ENCODE data around the gene ART4. TPM values are rescaled to one million over a fixed set of nuclear protein-coding genes. Genes with fewer than 3 reads are reported as not detected.
A peak's percentile ranks its signal among the peaks of the same experiment; 100 is the strongest.

The ART4 gene
- total RNA-seq, 2 experiments from 2014 or later: not detected

GRCh38 chr12:14802247-14802646 is 41.1 kb downstream of the ART4 start:
- no peaks in the 10 kb centered on the region for H3K9me3 ChIP-seq (ENCODE audit: control insufficient read depth in 1 of 2, insufficient read depth in 1 of 2, low read length in 2 of 2)
- Mint-ChIP-seq H3K36me3 (ENCODE audit: low read depth) (peaks cover 32% of the 10 kb centered on the region), H3K27ac (no peak overlapping the region), H3K9me3 (no peaks in the 10 kb centered on the region), H3K4me3 (no peak overlapping the region), H3K4me1 (ENCODE audit: low read depth) (peaks cover 23% of the 10 kb centered on the region), H3K27me3 (no peaks in the 10 kb centered on the region)
- CTCF ChIA-PET: interaction anchor here (1.0 to 1.9 kb wide), 4 partner anchors 27 to 194 kb away, joined by 3 to 8 read pairs (median 4); no protein-coding TSS in a partner anchor
- H3K27me3 ChIP-seq (ENCODE audit: control insufficient read depth in 1 of 2, insufficient read depth in 2 of 2, low read length in 2 of 2): no peaks in the 10 kb centered on the region
- peak overlapping the region; percentile 89 for H3K4me3 ChIP-seq (ENCODE audit: low read length)
- H3K4me1 ChIP-seq (ENCODE audit: insufficient read depth, low read length): peaks cover 7% of the 10 kb centered on the region
- ATAC-seq (ENCODE audit: poor library complexity) (no peak), DNase-seq (peak in 1 of 14 experiments; percentile 15)
- intact Hi-C loops (cut with DNase I, micrococcal nuclease): loop anchor here (2.0 to 10.0 kb wide), 5 partner anchors 25 to 1083 kb away; partner anchors contain the start of genes ARHGDIB (in 2 of the 2) and STRAP (in 1 of the 2)
- H3K36me3 ChIP-seq (ENCODE audit: insufficient read depth, low read length): peaks cover 26% of the 10 kb centered on the region
- peak overlapping the region in 1 of 2 donors; percentile 96 for H3K27ac ChIP-seq (ENCODE audit: low read depth in 1 of 2, low read length in 2 of 2)
- TF ChIP-seq, protein P1, sequence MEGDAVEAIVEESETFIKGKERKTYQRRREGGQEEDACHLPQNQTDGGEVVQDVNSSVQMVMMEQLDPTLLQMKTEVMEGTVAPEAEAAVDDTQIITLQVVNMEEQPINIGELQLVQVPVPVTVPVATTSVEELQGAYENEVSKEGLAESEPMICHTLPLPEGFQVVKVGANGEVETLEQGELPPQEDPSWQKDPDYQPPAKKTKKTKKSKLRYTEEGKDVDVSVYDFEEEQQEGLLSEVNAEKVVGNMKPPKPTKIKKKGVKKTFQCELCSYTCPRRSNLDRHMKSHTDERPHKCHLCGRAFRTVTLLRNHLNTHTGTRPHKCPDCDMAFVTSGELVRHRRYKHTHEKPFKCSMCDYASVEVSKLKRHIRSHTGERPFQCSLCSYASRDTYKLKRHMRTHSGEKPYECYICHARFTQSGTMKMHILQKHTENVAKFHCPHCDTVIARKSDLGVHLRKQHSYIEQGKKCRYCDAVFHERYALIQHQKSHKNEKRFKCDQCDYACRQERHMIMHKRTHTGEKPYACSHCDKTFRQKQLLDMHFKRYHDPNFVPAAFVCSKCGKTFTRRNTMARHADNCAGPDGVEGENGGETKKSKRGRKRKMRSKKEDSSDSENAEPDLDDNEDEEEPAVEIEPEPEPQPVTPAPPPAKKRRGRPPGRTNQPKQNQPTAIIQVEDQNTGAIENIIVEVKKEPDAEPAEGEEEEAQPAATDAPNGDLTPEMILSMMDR (IDR thresholded peaks at IDR 0.05): no peak
- POLR2A ChIA-PET: interaction anchor here (0.6 to 9.9 kb wide), 10 partner anchors 9 to 1109 kb away, joined by 3 to 375 read pairs (median 4); partner anchors contain the start of genes ATF7IP and DERA

DNA sequence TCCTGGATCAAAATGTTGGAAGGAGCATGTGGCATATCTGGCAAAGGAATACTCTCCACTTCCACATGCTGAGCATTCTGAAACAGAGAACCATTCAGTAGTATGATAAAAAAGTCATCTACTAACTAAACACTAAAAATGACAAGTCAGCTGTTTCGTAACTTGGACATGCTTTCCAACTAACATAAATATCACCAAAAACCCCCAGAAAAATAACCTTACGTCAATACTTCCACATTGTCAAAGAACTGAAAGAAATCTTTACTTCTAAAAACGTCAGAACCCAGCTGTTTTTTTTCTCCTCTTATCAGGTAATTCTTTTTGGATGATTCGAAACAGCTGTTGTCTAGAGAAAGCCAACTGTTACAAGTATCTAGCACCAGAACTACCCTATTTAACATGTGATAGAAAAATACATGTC is 48.3 kb downstream of the ART4 start:
- TF ChIP-seq, protein P1 (IDR thresholded peaks at IDR 0.05): no peak
- intact Hi-C loops (cut with DNase I, micrococcal nuclease): no loop called here
- DNase-seq: no peak
- H3K36me3 Mint-ChIP-seq (ENCODE audit: low read depth): peaks cover 95% of the 10 kb centered on the region
- H3K27ac ChIP-seq (ENCODE audit: low read depth in 1 of 2, low read length in 2 of 2): no peak overlapping the region
- ChIA-PET POLR2A (interaction anchor here (1.5 kb wide), 1 partner anchor 24 kb away, joined by 5 read pairs; a partner anchor contains a TSS), CTCF (interaction anchor here (0.6 kb wide), 1 partner anchor 201 kb away, joined by 3 read pairs; no protein-coding TSS in a partner anchor)
- peaks cover 90% of the 10 kb centered on the region for H3K36me3 ChIP-seq (ENCODE audit: insufficient read depth, low read length)
- no peak overlapping the region for H3K4me3 Mint-ChIP-seq
- H3K4me1 Mint-ChIP-seq (ENCODE audit: low read depth): peaks cover 13% of the 10 kb centered on the region
- no peaks in the 10 kb centered on the region for H3K9me3 ChIP-seq (ENCODE audit: control insufficient read depth in 1 of 2, insufficient read depth in 1 of 2, low read length in 2 of 2)
- no peaks in the 10 kb centered on the region for H3K9me3 Mint-ChIP-seq
- no peak for ATAC-seq (ENCODE audit: poor library complexity)
- no peaks in the 10 kb centered on the region for H3K4me1 ChIP-seq (ENCODE audit: insufficient read depth, low read length)
- H3K4me3 ChIP-seq (ENCODE audit: low read length): no peak overlapping the region
- H3K27me3 Mint-ChIP-seq: no peaks in the 10 kb centered on the region
- no peak overlapping the region for H3K27ac Mint-ChIP-seq
- H3K27me3 ChIP-seq (ENCODE audit: control insufficient read depth in 1 of 2, insufficient read depth in 2 of 2, low read length in 2 of 2): no peaks in the 10 kb centered on the region

DNA sequence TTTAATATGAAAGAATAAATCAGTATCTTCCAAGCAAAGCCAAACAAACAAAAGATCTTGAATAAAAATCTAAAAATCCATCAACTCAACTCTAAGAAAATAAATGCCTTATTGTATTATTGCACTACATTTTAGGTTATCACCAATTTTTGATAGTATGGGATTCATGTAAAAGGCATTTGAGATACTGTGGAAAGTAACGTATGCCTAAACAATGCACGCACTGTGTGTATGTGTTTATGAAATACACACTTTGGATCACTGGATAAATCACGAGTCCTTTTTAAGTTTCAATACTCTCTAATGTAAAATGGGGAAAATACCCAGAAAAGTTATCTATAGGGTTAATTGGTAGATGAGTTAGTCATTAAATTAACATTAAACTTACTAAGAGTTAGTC is 57.8 kb downstream of the ART4 start:
- Mint-ChIP-seq H3K27ac (no peak overlapping the region), H3K4me3 (no peak overlapping the region), H3K4me1 (ENCODE audit: low read depth) (no peaks in the 10 kb centered on the region), H3K36me3 (ENCODE audit: low read depth) (peaks cover 59% of the 10 kb centered on the region), H3K9me3 (no peaks in the 10 kb centered on the region), H3K27me3 (no peaks in the 10 kb centered on the region)
- ATAC-seq (ENCODE audit: poor library complexity): no peak
- CTCF ChIA-PET: no interaction called here
- no peak overlapping the region for H3K27ac ChIP-seq (ENCODE audit: low read depth in 1 of 2, low read length in 2 of 2)
- POLR2A ChIA-PET: interaction anchor here (8.0 kb wide), 1 partner anchor 14 kb away, joined by 114 read pairs; a partner anchor contains a TSS
- no peaks in the 10 kb centered on the region for H3K27me3 ChIP-seq (ENCODE audit: control insufficient read depth in 1 of 2, insufficient read depth in 2 of 2, low read length in 2 of 2)
- TF ChIP-seq, protein P1 (IDR thresholded peaks at IDR 0.05): no peak
- intact Hi-C loops (cut with DNase I, micrococcal nuclease): no loop called here
- no peaks in the 10 kb centered on the region for H3K9me3 ChIP-seq (ENCODE audit: control insufficient read depth in 1 of 2, insufficient read depth in 1 of 2, low read length in 2 of 2)
- H3K4me1 ChIP-seq (ENCODE audit: insufficient read depth, low read length): no peaks in the 10 kb centered on the region
- no peak overlapping the region for H3K4me3 ChIP-seq (ENCODE audit: low read length)
- no peak for DNase-seq
- peaks cover 58% of the 10 kb centered on the region for H3K36me3 ChIP-seq (ENCODE audit: insufficient read depth, low read length)
